ENCODE data around the gene NKX3-2.
A peak's percentile ranks its signal among the peaks of the same experiment; 100 is the strongest.
"Not testable (repeated sequence)": the region's sequence is repeated elsewhere in the genome, so short reads cannot be mapped to it uniquely, and the experiment has no call there.

The NKX3-2 gene

DNA sequence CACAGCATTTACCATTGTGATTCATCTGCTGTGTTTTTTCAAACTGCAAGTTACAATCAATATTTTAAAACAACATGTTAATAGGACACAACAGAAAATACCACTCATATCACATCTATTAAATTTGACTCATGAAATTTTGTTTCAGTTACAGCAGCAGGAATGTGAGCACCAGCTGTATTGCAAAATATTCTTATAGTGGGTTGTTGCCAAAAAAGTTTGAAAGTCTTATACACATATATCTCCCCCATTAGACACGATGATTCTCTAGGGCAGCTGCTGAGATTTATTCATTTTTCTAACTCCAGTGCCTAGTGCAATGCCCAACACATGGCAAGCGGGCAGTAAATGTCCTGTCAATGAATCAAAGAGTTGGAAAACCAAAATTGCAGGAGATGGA is 26.6 kb upstream of the NKX3-2 start:
- DNase-seq (ENCODE audit: low read depth): no peak
- TF ChIP-seq, protein P1, sequence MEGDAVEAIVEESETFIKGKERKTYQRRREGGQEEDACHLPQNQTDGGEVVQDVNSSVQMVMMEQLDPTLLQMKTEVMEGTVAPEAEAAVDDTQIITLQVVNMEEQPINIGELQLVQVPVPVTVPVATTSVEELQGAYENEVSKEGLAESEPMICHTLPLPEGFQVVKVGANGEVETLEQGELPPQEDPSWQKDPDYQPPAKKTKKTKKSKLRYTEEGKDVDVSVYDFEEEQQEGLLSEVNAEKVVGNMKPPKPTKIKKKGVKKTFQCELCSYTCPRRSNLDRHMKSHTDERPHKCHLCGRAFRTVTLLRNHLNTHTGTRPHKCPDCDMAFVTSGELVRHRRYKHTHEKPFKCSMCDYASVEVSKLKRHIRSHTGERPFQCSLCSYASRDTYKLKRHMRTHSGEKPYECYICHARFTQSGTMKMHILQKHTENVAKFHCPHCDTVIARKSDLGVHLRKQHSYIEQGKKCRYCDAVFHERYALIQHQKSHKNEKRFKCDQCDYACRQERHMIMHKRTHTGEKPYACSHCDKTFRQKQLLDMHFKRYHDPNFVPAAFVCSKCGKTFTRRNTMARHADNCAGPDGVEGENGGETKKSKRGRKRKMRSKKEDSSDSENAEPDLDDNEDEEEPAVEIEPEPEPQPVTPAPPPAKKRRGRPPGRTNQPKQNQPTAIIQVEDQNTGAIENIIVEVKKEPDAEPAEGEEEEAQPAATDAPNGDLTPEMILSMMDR (conservative IDR thresholded peaks at IDR 0.05; ENCODE audit: low read depth, low read length): no peak
- no peak overlapping the region for H3K4me3 ChIP-seq (ENCODE audit: low read depth, low read length)

DNA sequence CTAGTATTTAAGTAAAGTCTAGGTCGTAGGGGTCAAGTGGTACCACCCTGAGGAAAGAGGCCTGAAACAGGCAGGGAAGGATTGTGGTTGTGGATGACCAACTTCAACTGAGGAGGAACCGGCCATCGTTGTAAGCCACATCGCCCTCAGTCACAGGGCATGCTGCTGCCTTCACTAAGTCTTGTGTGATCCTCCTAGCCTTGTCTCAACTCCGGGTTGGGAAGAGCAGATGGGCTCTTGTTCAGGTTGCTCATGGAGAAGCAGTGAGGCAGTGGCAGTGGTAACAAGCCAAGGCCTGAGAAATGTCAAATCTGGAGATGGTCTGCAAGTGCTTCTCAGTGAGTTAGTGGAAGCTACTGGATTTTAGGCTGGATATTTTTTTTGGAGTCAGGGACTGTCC is 22.8 kb upstream of the NKX3-2 start:
- H3K4me3 ChIP-seq (ENCODE audit: low read depth, low read length): no peak overlapping the region
- no peak for DNase-seq (ENCODE audit: low read depth)
- TF ChIP-seq, protein P1 (conservative IDR thresholded peaks at IDR 0.05; ENCODE audit: low read depth, low read length): no peak

DNA sequence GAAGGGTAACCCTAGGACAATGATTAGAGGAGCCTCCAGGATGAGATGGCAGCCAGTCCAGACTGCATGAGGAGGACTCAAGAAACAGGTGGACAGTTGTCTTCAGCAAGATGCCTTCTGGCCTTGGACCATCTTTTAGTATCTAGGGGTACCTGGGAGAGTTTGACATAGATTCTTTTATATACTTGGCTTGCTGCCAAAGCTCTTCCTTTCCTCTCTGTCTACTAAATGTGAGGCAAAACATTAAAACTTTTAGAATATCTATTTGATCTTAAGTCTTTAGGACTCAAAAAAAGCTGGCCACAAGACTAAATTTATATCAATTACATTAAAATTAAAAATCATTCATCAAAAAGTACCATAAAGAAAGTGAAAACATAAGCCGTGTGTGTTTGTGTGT is 18.6 kb upstream of the NKX3-2 start:
- no peak for DNase-seq (ENCODE audit: low read depth)
- TF ChIP-seq, protein P1 (conservative IDR thresholded peaks at IDR 0.05; ENCODE audit: low read depth, low read length): no peak
- H3K4me3 ChIP-seq (ENCODE audit: low read depth, low read length): no peak overlapping the region

DNA sequence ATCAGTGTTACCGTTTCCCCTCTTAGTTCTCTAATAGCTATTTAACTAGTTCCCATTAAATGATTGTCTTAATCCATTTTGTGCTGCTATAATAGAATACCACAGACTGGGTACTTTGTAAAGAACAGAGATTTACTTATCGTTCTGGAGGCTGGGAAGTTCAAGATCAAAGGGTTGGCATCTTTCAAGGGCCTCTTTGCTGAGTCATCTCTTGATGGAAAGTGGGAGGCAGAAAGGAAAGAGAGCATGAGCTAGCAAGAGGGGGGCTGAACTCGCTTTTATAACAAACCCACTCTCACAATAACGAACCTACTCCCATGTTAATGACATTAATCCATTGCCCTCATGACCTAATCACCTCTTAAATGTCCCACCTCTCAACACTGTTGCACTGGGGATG is 17.4 kb upstream of the NKX3-2 start:
- H3K4me3 ChIP-seq (ENCODE audit: low read depth, low read length): no peak overlapping the region
- TF ChIP-seq, protein P1 (conservative IDR thresholded peaks at IDR 0.05; ENCODE audit: low read depth, low read length): no peak
- no peak for DNase-seq (ENCODE audit: low read depth)

DNA sequence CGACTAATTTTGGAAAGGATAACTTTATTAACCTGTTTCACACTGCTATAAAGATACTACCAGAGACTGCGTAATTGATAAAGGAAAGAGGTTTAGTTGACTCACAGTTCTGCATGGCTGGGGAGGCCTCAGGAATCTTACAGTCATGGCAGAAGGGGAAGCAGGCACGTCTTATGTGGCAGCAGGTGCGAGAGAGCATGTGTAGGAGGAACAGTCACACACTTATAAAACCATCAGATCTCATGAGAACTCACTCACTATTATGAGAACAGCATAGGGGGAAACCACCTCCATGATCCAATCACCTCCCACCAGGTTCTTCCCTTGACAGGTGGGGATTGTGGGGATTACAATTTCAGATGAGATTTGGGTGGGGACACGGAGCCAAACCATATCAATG is 15.8 kb upstream of the NKX3-2 start:
- H3K4me3 ChIP-seq (ENCODE audit: low read depth, low read length); DNase-seq (ENCODE audit: low read depth): not testable (repeated sequence)

DNA sequence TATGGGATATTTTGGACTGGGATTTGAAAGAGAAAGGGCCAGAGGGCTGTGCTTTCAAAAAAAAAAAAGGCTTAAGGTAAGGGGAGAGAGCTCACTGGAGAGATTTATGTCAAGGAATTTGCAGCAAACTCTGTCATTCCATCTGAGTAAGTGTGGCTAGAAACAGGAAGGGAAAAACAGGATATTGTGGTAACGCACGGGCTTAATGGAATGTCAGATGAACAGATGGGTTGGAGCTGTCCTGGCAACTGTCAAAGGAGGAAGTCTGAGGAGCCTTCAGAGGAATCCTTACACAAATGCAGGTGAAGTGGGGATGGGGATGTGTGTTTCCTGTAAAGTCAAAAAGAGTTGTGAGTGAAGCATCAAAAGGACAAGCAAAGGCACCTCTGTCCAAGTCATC is 15.1 kb upstream of the NKX3-2 start:
- no peak overlapping the region for H3K4me3 ChIP-seq (ENCODE audit: low read depth, low read length)
- TF ChIP-seq, protein P1 (conservative IDR thresholded peaks at IDR 0.05; ENCODE audit: low read depth, low read length): no peak
- peak; percentile 79 for DNase-seq (ENCODE audit: low read depth)

DNA sequence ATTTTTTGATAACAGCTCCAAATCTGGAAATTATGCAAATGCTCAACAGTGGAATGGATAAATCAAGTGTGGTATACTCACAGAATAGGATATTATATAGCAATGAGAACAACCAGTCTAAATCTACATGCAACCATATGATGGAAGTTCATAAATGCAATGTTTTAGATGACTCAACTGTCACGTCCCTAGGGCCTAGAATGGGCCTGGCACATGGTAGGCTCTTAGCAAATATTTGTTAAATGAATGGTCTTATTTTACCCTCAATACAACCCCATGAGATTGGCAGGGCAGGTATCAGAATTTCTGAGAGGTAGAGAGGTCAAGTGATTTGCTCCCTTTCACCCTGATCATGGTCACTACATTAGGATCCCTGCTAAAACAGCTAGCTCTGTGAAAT is 14.6 kb upstream of the NKX3-2 start:
- H3K4me3 ChIP-seq (ENCODE audit: low read depth, low read length): no peak overlapping the region
- no peak for DNase-seq (ENCODE audit: low read depth)

More for the DNA sequence above, 14.6 kb upstream of the NKX3-2 start:
- TF ChIP-seq, protein P1 (conservative IDR thresholded peaks at IDR 0.05; ENCODE audit: low read depth, low read length): no peak
